Cardiac fibroblast (primary cell): Measurements from ENCODE around the gene DPM3.
A peak's percentile ranks its signal among the peaks of the same experiment; 100 is the strongest.

Source experiments
- DNase-seq, 2 donors: peaks; one replicate each; pipeline versions ENCODE4 v3.0.0 to v3.0.0-alpha.2; 2010; ENCODE audit warnings: low read depth in 2 of 2
- H3K4me3 ChIP-seq, 2 donors: replicated peaks in 1 of 2; 1 replicate in 1 of 2; 2 replicates in 1 of 2; pipeline ENCODE4 v1.5.1; 2011; ENCODE audit warnings: low read depth in 2 of 2, low read length in 2 of 2, mild to moderate bottlenecking in 2 of 2, moderate library complexity in 1 of 2
- CTCF ChIP-seq: IDR thresholded peaks from one replicate; pipeline ENCODE4 v1.5.1; 2011; ENCODE audit warnings: low read depth, mild to moderate bottlenecking, low read length, inconsistent platforms

Gene DPM3

GRCh38 chr1:155140630-155140953 is 261 bp upstream of the DPM3 start:
- no peak for DNase-seq
- H3K4me3 ChIP-seq = peak overlapping the region; percentile 85 to 90
- TF ChIP-seq CTCF = no peak

- no peak for TF ChIP-seq CTCF
- peak overlapping the region; percentile 48 to 75 for H3K4me3 ChIP-seq
Observed at GRCh38 chr1:155137154-155137949, 3.0 kb downstream of the DPM3 start.

GRCh38 chr1:155136748-155137147 is 3.6 kb downstream of the DPM3 start:
- no peak for TF ChIP-seq CTCF
- peak overlapping the region; percentile 48 to 75 for H3K4me3 ChIP-seq
- no peak for DNase-seq

More at GRCh38 chr1:155137154-155137949, 3.0 kb downstream of the DPM3 start:
- DNase-seq = no peak

GRCh38 chr1:155135415-155136028 is 4.8 kb downstream of the DPM3 start, which contains the start of gene SLC50A1:
Gene SLC50A1, plus strand, starts transcription at chr1:155135852. Its CDS starts 60 bp downstream, at chr1:155135912.
- H3K4me3 ChIP-seq = peak within 1 kb of the TSS; percentile 75 to 79
- peak; percentile 92 to 97 for DNase-seq
- TF ChIP-seq CTCF = no peak

GRCh38 chr1:155134880-155135414 is 5.4 kb downstream of the DPM3 start:
- peak overlapping the region; percentile 75 to 79 for H3K4me3 ChIP-seq
- no peak for TF ChIP-seq CTCF
- peak; percentile 97 to 98 for DNase-seq

- H3K4me3 ChIP-seq = no peak overlapping the region
- TF ChIP-seq CTCF = no peak
- DNase-seq = no peak
Observed at GRCh38 chr1:155134322-155134721, 6.0 kb downstream of the DPM3 start.
